Muscle layer of duodenum (tissue), 2 donors: ENCODE data around the gene FREM1.

Source experiments
- H3K27ac ChIP-seq: one replicate; pipeline ENCODE4 v1.7.0; 2013; ENCODE audit warnings: mild to moderate bottlenecking, low read length
- H3K27me3 ChIP-seq: one replicate; pipeline ENCODE4 v1.7.0; 2013; ENCODE audit warnings: low read depth, mild to moderate bottlenecking, control low read depth, low read length
- H3K36me3 ChIP-seq, 2 donors: one replicate each; pipeline ENCODE4 v1.7.0; 2013; ENCODE audit warnings: low read length in 2 of 2, control low read depth in 1 of 2, mild to moderate bottlenecking in 1 of 2; ENCODE audit not compliant: insufficient read depth in 2 of 2, control insufficient read depth in 1 of 2
- H3K4me1 ChIP-seq, 2 donors: one replicate each; pipeline ENCODE4 v1.7.0; 2013; ENCODE audit warnings: low read length in 2 of 2, mild to moderate bottlenecking in 2 of 2, control low read depth in 1 of 2, moderate library complexity in 1 of 2; ENCODE audit not compliant: insufficient read depth in 2 of 2, control insufficient read depth in 1 of 2
- H3K4me3 ChIP-seq, 2 donors: one replicate each; pipeline ENCODE4 v1.7.0; 2013; ENCODE audit warnings: low read length in 2 of 2, low read depth in 1 of 2, mild to moderate bottlenecking in 1 of 2
- H3K9me3 ChIP-seq, 2 donors: one replicate each; pipeline ENCODE4 v1.7.0; 2013; ENCODE audit warnings: low read length in 2 of 2, control low read depth in 1 of 2, mild to moderate bottlenecking in 1 of 2; ENCODE audit not compliant: control insufficient read depth in 1 of 2
- donor health status: healthy.

Gene FREM1

GRCh38 chr9:14838701-14839100 is 71.5 kb downstream of the FREM1 start:
- Histone ChIP-seq H3K27me3 (no peaks in the 10 kb centered on the region), H3K4me3 (no peak overlapping the region), H3K36me3 (no peaks in the 10 kb centered on the region), H3K9me3 (no peaks in the 10 kb centered on the region), H3K4me1 (no peaks in the 10 kb centered on the region), H3K27ac (no peak overlapping the region)

- H3K4me3 ChIP-seq: no peak overlapping the region
- H3K27me3 ChIP-seq: no peaks in the 10 kb centered on the region
- H3K36me3 ChIP-seq: no peaks in the 10 kb centered on the region
- no peak overlapping the region for H3K27ac ChIP-seq
- no peaks in the 10 kb centered on the region for H3K4me1 ChIP-seq
- no peaks in the 10 kb centered on the region for H3K9me3 ChIP-seq
Observed at GRCh38 chr9:14836885-14837284, 73.3 kb downstream of the FREM1 start.

- H3K9me3 ChIP-seq: no peaks in the 10 kb centered on the region
- H3K27ac ChIP-seq: no peak overlapping the region
- H3K27me3 ChIP-seq: no peaks in the 10 kb centered on the region
- no peaks in the 10 kb centered on the region for H3K4me1 ChIP-seq
- no peaks in the 10 kb centered on the region for H3K36me3 ChIP-seq
- H3K4me3 ChIP-seq: no peak overlapping the region
Observed at GRCh38 chr9:14831661-14832060, 78.6 kb downstream of the FREM1 start.

- Histone ChIP-seq H3K36me3 (no peaks in the 10 kb centered on the region), H3K27me3 (no peaks in the 10 kb centered on the region), H3K27ac (no peak overlapping the region), H3K9me3 (no peaks in the 10 kb centered on the region), H3K4me1 (no peaks in the 10 kb centered on the region), H3K4me3 (no peak overlapping the region)
Observed at GRCh38 chr9:14831074-14831473, 79.2 kb downstream of the FREM1 start.

- H3K4me1 ChIP-seq: no peaks in the 10 kb centered on the region
- H3K4me3 ChIP-seq: no peak overlapping the region
- H3K36me3 ChIP-seq: no peaks in the 10 kb centered on the region
- no peak overlapping the region for H3K27ac ChIP-seq
- H3K9me3 ChIP-seq: no peaks in the 10 kb centered on the region
- no peaks in the 10 kb centered on the region for H3K27me3 ChIP-seq
Observed at GRCh38 chr9:14830057-14830456, 80.2 kb downstream of the FREM1 start.

- Histone ChIP-seq H3K4me1 (no peaks in the 10 kb centered on the region), H3K36me3 (no peaks in the 10 kb centered on the region), H3K27ac (no peak overlapping the region), H3K4me3 (no peak overlapping the region), H3K9me3 (no peaks in the 10 kb centered on the region), H3K27me3 (no peaks in the 10 kb centered on the region)
Observed at GRCh38 chr9:14829204-14829603, 81.0 kb downstream of the FREM1 start.

GRCh38 chr9:14827805-14828204 is 82.4 kb downstream of the FREM1 start:
- H3K4me3 ChIP-seq: no peak overlapping the region
- no peaks in the 10 kb centered on the region for H3K27me3 ChIP-seq
- no peaks in the 10 kb centered on the region for H3K36me3 ChIP-seq
- no peaks in the 10 kb centered on the region for H3K9me3 ChIP-seq
- no peaks in the 10 kb centered on the region for H3K4me1 ChIP-seq
- no peak overlapping the region for H3K27ac ChIP-seq

- no peak overlapping the region for H3K27ac ChIP-seq
- no peaks in the 10 kb centered on the region for H3K4me1 ChIP-seq
Observed at GRCh38 chr9:14824481-14824880, 85.7 kb downstream of the FREM1 start.

GRCh38 chr9:14823800-14824199 is 86.4 kb downstream of the FREM1 start:
- H3K36me3 ChIP-seq: peaks cover 0 to 3% of the 10 kb centered on the region in 2 donors
- H3K4me1 ChIP-seq: no peaks in the 10 kb centered on the region
- H3K27ac ChIP-seq: no peak overlapping the region
- no peak overlapping the region for H3K4me3 ChIP-seq
- no peaks in the 10 kb centered on the region for H3K27me3 ChIP-seq
- H3K9me3 ChIP-seq: no peaks in the 10 kb centered on the region

More at GRCh38 chr9:14824481-14824880, 85.7 kb downstream of the FREM1 start:
- Histone ChIP-seq H3K27me3 (no peaks in the 10 kb centered on the region), H3K36me3 (no peaks in the 10 kb centered on the region), H3K9me3 (no peaks in the 10 kb centered on the region), H3K4me3 (no peak overlapping the region)

- H3K27me3 ChIP-seq: no peaks in the 10 kb centered on the region
- peaks cover 0 to 3% of the 10 kb centered on the region in 2 donors for H3K36me3 ChIP-seq
- no peaks in the 10 kb centered on the region for H3K4me1 ChIP-seq
- H3K4me3 ChIP-seq: no peak overlapping the region
- H3K27ac ChIP-seq: no peak overlapping the region
- no peaks in the 10 kb centered on the region for H3K9me3 ChIP-seq
Observed at GRCh38 chr9:14822666-14823065, 87.6 kb downstream of the FREM1 start.

- H3K27me3 ChIP-seq: no peaks in the 10 kb centered on the region
- no peak overlapping the region for H3K27ac ChIP-seq
- peaks cover 0 to 3% of the 10 kb centered on the region in 2 donors for H3K36me3 ChIP-seq
- H3K4me3 ChIP-seq: no peak overlapping the region
- H3K4me1 ChIP-seq: no peaks in the 10 kb centered on the region
- no peaks in the 10 kb centered on the region for H3K9me3 ChIP-seq
Observed at GRCh38 chr9:14819183-14819582, 91.0 kb downstream of the FREM1 start.

- H3K27ac ChIP-seq: no peak overlapping the region
- H3K4me1 ChIP-seq: no peaks in the 10 kb centered on the region
- peaks cover 0 to 2% of the 10 kb centered on the region in 2 donors for H3K36me3 ChIP-seq
- H3K27me3 ChIP-seq: no peaks in the 10 kb centered on the region
- no peak overlapping the region for H3K4me3 ChIP-seq
- H3K9me3 ChIP-seq: no peaks in the 10 kb centered on the region
Observed at GRCh38 chr9:14814249-14814628, 96.0 kb downstream of the FREM1 start.
